Aorta (tissue), 5 donors: Measurements from ENCODE around the gene HTR3A. TPM values are rescaled to one million over a fixed set of nuclear protein-coding genes. Genes with fewer than 3 reads are reported as not detected.
A peak's percentile ranks its signal among the peaks of the same experiment; 100 is the strongest.
"Not testable (repeated sequence)": the region's sequence is repeated elsewhere in the genome, so short reads cannot be mapped to it uniquely, and the experiment has no call there.

Experiments
- ATAC-seq: fragments of 200-7000 bp; cut with Tn5 transposase; one replicate; pipeline ENCODE4 v1.9.1; 2022; ENCODE audit warnings: moderate library complexity; ENCODE audit not compliant: low FRiP score
- DNase-seq, 2 donors: peaks; one replicate each; pipeline ENCODE4 v3.0.0-alpha.2; 2020
- H3K27ac ChIP-seq, 2 donors: one replicate each; pipeline ENCODE4 v1.5.1; 2013; ENCODE audit warnings: low read length in 2 of 2, mild to moderate bottlenecking in 2 of 2, moderate library complexity in 2 of 2, control low read depth in 1 of 2, inconsistent platforms in 1 of 2, low read depth in 1 of 2
- H3K27me3 ChIP-seq, 2 donors: one replicate each; pipeline ENCODE4 v1.6.1; 2013; ENCODE audit warnings: control low read depth in 1 of 2, low read length in 1 of 2, mild to moderate bottlenecking in 1 of 2, moderate library complexity in 1 of 2; ENCODE audit not compliant: insufficient read depth in 2 of 2, control insufficient read depth in 1 of 2
- H3K36me3 ChIP-seq, 2 donors: one replicate each; pipeline ENCODE4 v1.6.1; 2013; ENCODE audit warnings: control low read depth in 1 of 2, low read length in 1 of 2, mild to moderate bottlenecking in 1 of 2; ENCODE audit not compliant: insufficient read depth in 2 of 2, control insufficient read depth in 1 of 2
- H3K4me1 ChIP-seq, 2 donors: one replicate each; pipeline ENCODE4 v1.6.1; 2013; ENCODE audit warnings: low read length in 2 of 2, control low read depth in 1 of 2, mild to moderate bottlenecking in 1 of 2, moderate library complexity in 1 of 2; ENCODE audit not compliant: insufficient read depth in 2 of 2, control insufficient read depth in 1 of 2
- H3K4me3 ChIP-seq, 2 donors: one replicate each; pipeline ENCODE4 v1.5.1; 2013; ENCODE audit warnings: low read length in 2 of 2, control low read depth in 1 of 2, mild to moderate bottlenecking in 1 of 2
- H3K9me3 ChIP-seq: one replicate; pipeline ENCODE4 v1.6.1; 2013; ENCODE audit warnings: mild to moderate bottlenecking, low read length; ENCODE audit not compliant: control insufficient read depth
- WGBS, 2 donors: extraction: QIAGEN DNeasy Blood & Tissue Kit; methylation state at CpG; one replicate each; pipeline ENCODE4 v1.1.7; 2013; 5-methylcytosine and 5-hydroxymethylcytosine counted together
- intact Hi-C, 2 donors: fragments of 100-400 bp; cut with DNase I; formaldehyde crosslinking; loops; one replicate each; pipeline versions ENCODE4 v1.14.2 to v1.15.0; 2022
- long read RNA-seq, 2 donors: library from polyadenylated mRNA; unstranded; transcript quantifications; one replicate each; pipeline ENCODE4 v2.0.0, GENCODE V29; 2020 to 2021
- polyA plus RNA-seq, 2 donors: library from polyadenylated mRNA; stranded (reverse); fragments of 200-250 nt; gene quantifications; one replicate each; pipeline ENCODE4 v1.2.3, GENCODE V29; 2013
- total RNA-seq, 2 donors: library from RNA; stranded (reverse); fragmentation: NEBNext Ultra II Directional; extraction: Animal tissue kit (Norgen Biotek cat#: 25700); gene quantifications; one replicate each; pipeline ENCODE4 v1.2.1, GENCODE V29; 2021
- donor health status: healthy with polysubstance abuse.
- donor health status: Bipolar disorder and iron deficiency.
- donor health status: DM: no; HTN: no; CAD: no.
- donor health status: DM: no; HTN: no; CAD: no.
- donor health status: DM: yes; HTN: yes; CAD: no.

The HTR3A gene
- total RNA-seq (not detected), polyA plus RNA-seq (under 1 TPM in 1 of 2 donors, not detected in 1; 0.20 TPM)
- long read RNA-seq, donor 1, partial matches to known transcripts, result 0 of 1 reads
- long read RNA-seq, donor 1, other reads (novel, unspliced or antisense), result 0 of 1 reads
- long read RNA-seq, donor 2, result 0 reads

DNA sequence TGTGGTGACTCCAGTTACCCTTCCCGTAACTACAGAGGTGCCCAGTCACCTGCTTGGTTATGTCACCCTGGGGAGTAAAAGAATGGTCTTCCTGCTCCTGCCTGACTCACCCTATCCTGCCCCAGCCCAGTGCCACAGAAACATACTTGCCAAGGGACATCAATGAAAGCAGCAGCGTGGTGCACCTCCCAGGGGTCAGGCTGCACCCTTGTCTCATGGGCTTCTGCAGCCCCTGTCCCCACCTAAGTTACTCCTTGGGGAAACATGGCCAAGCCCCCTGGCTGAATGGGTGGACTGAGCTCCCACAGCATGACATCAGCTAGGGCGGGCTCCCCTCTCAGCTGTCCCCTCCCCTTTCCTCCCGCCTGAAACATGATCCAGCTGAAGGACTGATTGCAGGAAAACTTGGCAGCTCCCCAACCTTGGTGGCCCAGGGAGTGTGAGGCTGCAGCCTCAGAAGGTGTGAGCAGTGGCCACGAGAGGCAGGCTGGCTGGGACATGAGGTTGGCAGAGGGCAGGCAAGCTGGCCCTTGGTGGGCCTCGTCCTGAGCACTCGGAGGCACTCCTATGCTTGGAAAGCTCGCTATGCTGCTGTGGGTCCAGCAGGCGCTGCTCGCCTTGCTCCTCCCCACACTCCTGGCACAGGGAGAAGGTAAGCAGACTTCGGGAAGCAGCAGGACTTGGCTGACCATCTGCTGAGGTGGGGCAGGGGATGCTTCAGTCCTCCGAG lies at the start of gene HTR3A:
Gene HTR3A, plus strand, starts transcription at position 368 of the 730 bp plus-strand sequence. Its CDS starts 218 bp downstream, at position 586.
- peak; percentile 67 to 78 for DNase-seq

DNA sequence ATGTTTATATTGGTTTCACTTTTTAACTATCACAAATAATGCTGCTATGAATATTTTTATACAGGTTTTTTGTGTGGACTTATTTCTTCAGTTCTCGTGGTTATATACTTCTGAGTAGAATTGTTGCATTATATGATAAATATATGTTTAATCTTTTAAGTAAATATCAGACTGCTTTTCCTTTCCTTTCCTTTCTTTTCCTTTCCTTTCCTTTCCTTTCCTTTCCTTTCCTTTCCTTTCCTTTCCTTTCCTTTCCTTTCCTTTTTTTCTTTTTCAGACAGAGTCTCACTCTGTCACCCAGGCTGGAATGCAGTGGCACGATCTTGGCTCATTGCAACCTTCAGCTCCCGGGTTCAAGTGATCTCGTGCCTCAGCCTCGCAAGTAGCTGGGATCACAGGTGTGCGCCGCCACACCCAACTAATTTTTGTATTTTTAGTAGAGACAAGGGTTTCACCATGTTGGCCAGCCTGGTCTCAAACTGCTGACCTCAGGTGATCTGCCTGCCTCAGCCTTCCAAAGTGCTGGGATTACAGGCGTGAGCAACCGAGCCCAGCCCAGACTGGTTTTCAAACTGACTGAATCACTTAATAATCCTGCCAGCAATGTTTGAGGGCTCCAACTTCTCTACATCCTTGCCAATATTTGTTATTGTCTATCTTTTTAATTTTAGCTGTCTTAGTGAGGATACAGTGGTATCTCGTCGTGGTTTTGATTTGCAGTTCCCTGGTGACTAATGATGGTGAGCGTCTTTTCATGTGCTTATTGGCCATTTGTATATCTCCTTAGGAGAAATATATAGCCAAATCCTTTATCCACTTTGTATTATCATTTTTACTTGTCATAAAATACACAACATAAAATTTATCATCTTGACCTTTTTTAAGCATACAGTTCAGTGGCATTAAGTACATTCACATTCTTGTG lies 48.4 kb upstream of the HTR3A start:
- no peak for ATAC-seq
- Histone ChIP-seq H3K36me3 (no peaks in the 10 kb centered on the region), H3K27ac (no peak overlapping the region), H3K9me3 (no peaks in the 10 kb centered on the region), H3K27me3 (no peaks in the 10 kb centered on the region), H3K4me3 (no peak overlapping the region), H3K4me1 (no peaks in the 10 kb centered on the region)
- intact Hi-C loops, result no loop called here
- WGBS, 2 donors, result 65 to 66% methylated on average over 12 of the region's 12 CpGs
- DNase-seq, result no peak

More for the DNA sequence above, at the start of gene HTR3A:
- H3K4me1 ChIP-seq, result no peaks in the 10 kb centered on the region
- H3K27ac ChIP-seq, result no peak within 1 kb of the TSS
- intact Hi-C loops, result no loop called here
- no peak within 1 kb of the TSS for H3K4me3 ChIP-seq
- peak; percentile 24 for ATAC-seq
- 10 to 14% methylated on average over 12 of the region's 12 CpGs for WGBS, 2 donors
- no peaks in the 10 kb centered on the region for H3K36me3 ChIP-seq
- no peaks in the 10 kb centered on the region for H3K27me3 ChIP-seq
- H3K9me3 ChIP-seq, result no peaks in the 10 kb centered on the region

DNA sequence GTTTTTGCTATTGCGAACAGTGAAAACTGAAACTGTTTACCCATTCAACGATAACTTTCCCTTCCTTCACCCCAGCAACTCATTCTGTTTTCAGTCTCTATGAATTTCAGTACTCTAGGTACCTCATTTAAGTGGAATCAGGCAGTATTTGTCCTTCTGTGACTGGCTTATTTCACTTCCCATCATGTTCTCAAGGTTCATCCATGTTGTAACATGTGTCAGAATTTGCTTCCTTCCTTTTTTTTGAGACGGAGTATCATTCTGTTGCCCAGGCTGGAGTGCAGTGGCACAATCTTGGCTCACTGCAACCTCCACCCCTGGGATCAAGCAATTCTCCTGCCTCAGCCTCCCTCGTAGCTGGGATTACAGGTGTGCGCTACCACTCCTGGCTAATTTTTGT lies 46.6 kb upstream of the HTR3A start:
- WGBS, 2 donors, result 74 to 94% methylated on average over 5 of the region's 5 CpGs
- Histone ChIP-seq H3K4me1 (no peaks in the 10 kb centered on the region), H3K27ac (no peak overlapping the region), H3K36me3 (no peaks in the 10 kb centered on the region), H3K4me3 (no peak overlapping the region), H3K9me3 (no peaks in the 10 kb centered on the region), H3K27me3 (no peaks in the 10 kb centered on the region)
- intact Hi-C loops, result no loop called here
- no peak for DNase-seq
- ATAC-seq, result no peak

GRCh38 chr11:113932788-113933187 lies 42.1 kb upstream of the HTR3A start:
- no peaks in the 10 kb centered on the region for H3K27me3 ChIP-seq
- DNase-seq (no peak), ATAC-seq (no peak)
- H3K27ac ChIP-seq, result no peak overlapping the region
- intact Hi-C loops, result no loop called here
- H3K9me3 ChIP-seq, result no peaks in the 10 kb centered on the region
- WGBS, 2 donors, result 65 to 68% methylated on average over 7 of the region's 7 CpGs
- no peaks in the 10 kb centered on the region for H3K4me1 ChIP-seq
- H3K4me3 ChIP-seq, result no peak overlapping the region
- H3K36me3 ChIP-seq, result no peaks in the 10 kb centered on the region

DNA sequence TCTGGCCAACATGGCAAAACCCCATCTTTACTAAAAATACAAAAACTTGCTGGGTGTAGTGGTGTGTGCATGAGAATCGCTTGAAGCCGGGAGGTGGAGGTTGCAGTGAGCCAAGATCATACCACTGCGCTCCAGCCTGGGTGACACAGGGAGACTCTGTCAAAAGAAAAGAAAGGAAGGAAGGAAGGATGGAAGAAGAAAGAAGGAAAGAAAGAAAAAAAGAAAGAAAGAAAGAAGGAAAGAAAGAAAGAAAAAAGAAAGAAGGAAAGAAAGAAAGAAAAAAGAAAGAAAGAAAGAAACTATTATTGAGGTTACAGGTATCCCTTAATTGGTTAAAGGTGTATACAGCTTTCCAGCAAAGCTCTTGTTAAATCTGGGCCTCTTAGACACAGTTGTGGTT lies 40.7 kb upstream of the HTR3A start:
- H3K4me3 ChIP-seq, H3K4me1 ChIP-seq, intact Hi-C loops, H3K36me3 ChIP-seq, ATAC-seq, H3K27ac ChIP-seq, H3K27me3 ChIP-seq, H3K9me3 ChIP-seq, DNase-seq: not testable (repeated sequence)
- 89 to 90% methylated on average over 3 of the region's 3 CpGs for WGBS, 2 donors

DNA sequence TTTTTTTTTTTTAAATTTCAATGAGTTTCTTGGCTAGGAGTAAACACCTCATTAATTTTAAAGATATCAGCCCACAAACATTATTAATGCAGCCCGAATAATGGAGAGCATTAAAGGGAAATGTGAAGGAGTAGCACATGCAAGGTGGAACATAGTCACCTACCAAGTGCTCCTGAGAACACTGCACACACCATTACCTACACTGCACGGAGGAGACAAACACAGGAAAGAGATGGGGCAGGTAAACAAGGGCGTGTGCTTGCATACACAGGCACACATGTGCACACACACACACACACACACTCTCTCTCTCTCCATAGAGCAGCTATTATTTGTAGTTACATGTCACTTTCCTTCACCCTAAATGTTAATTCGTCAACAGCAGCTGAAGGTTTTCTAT lies 40.1 kb upstream of the HTR3A start:
- DNase-seq (no peak), ATAC-seq (no peak)
- Histone ChIP-seq H3K27ac (no peak overlapping the region), H3K4me3 (no peak overlapping the region), H3K27me3 (no peaks in the 10 kb centered on the region), H3K4me1 (no peaks in the 10 kb centered on the region), H3K36me3 (no peaks in the 10 kb centered on the region), H3K9me3 (no peaks in the 10 kb centered on the region)
- WGBS, 2 donors, result 74 to 78% methylated on average over 4 of the region's 4 CpGs
- intact Hi-C loops, result no loop called here

DNA sequence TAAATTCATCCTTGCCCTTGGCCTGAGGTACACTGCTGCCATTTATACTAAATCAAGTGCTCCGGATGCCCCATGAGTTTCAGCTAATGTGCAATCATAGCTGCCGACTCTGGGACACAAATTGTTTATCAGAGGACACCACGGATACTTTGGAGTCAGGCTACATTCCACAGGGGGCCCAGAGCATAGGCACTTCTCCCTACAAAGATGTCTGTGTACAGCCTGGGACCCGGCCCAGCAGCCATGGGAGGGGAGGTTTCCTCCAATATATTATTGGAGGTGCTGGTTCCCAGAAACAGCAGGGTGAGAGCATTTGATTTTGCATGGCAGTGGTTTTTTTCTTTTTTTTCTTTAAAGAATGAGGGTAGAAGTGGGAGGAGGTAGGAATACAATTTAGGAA lies 39.0 kb upstream of the HTR3A start:
- no peaks in the 10 kb centered on the region for H3K9me3 ChIP-seq
- DNase-seq (no peak), ATAC-seq (no peak)
- no peaks in the 10 kb centered on the region for H3K36me3 ChIP-seq
- 59 to 60% methylated on average over 4 of the region's 4 CpGs for WGBS, 2 donors
- H3K27me3 ChIP-seq, result no peaks in the 10 kb centered on the region
- intact Hi-C loops, result no loop called here
- H3K4me3 ChIP-seq, result no peak overlapping the region
- H3K27ac ChIP-seq, result no peak overlapping the region
- H3K4me1 ChIP-seq, result no peaks in the 10 kb centered on the region

- DNase-seq, result no peak
- no peaks in the 10 kb centered on the region for H3K36me3 ChIP-seq
- no peaks in the 10 kb centered on the region for H3K27me3 ChIP-seq
- H3K4me1 ChIP-seq, result no peaks in the 10 kb centered on the region
- H3K4me3 ChIP-seq, result no peak overlapping the region
- 58 to 91% methylated on average over 3 of the region's 3 CpGs for WGBS, 2 donors
- intact Hi-C loops, result no loop called here
- no peaks in the 10 kb centered on the region for H3K9me3 ChIP-seq
- ATAC-seq, result no peak
- H3K27ac ChIP-seq, result no peak overlapping the region
These were observed 37.0 kb upstream of the HTR3A start for GRCh38 chr11:113937918-113938317.
